Rectal smooth muscle tissue (tissue), 1 donor: ENCODE data around the gene PAQR7.

Experiments used
- H3K27ac ChIP-seq: one replicate; pipeline ENCODE4 v1.7.0; 2013; ENCODE audit warnings: low read depth, low read length, inconsistent platforms
- H3K27me3 ChIP-seq: one replicate; pipeline ENCODE4 v1.7.0; 2013; ENCODE audit warnings: low read length; ENCODE audit not compliant: control insufficient read depth, insufficient read depth
- H3K36me3 ChIP-seq: one replicate; pipeline ENCODE4 v1.7.0; 2013; ENCODE audit warnings: low read length; ENCODE audit not compliant: control insufficient read depth, insufficient read depth
- H3K4me1 ChIP-seq: one replicate; pipeline ENCODE4 v1.7.0; 2013; ENCODE audit warnings: low read length; ENCODE audit not compliant: control insufficient read depth, insufficient read depth
- H3K4me3 ChIP-seq: one replicate; pipeline ENCODE4 v1.7.0; 2013; ENCODE audit warnings: low read length
- H3K9ac ChIP-seq: one replicate; pipeline ENCODE4 v1.7.0; 2013; ENCODE audit warnings: low read length

PAQR7 gene

DNA sequence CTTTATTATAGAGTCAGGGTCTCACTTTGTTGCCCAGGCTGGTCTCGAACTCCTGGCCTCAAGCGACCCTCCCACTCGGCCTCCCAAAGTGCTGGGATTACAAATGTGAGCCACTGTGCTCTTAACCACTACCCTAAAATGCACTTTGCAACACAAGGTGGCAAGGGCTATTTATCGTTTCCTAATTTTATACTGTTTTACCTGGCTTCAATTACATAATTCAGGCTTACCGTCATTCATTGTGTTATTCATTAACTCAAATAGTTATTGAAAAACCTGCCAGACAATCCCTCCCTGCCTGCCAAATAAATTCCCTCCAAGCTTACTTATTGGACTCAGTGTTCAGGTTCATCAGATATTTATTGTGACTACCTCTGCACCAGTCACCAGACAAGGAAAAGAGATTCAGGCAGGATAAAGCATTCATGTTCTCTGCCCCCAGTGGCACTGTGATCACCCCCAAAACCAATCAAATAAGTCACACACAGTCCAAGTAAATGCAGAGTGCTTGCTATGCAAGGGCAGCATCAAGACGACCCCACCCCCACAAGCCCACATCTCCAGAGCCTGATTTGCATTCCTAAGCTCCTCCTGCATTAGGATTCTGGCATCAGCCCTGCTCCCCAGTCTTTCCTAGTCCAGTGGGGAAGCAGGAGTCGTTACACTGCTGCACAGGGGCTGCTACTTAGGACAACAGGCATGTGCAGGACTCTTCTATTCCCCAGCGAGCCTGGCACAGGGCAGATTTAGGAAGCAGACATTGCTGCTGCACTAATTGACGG is 8.1 kb downstream of the PAQR7 start:
- H3K4me1 ChIP-seq: no peaks in the 10 kb centered on the region
- H3K9ac ChIP-seq: no peak overlapping the region
- no peak overlapping the region for H3K4me3 ChIP-seq
- no peaks in the 10 kb centered on the region for H3K36me3 ChIP-seq
- H3K27me3 ChIP-seq: no peaks in the 10 kb centered on the region
- H3K27ac ChIP-seq: no peak overlapping the region

DNA sequence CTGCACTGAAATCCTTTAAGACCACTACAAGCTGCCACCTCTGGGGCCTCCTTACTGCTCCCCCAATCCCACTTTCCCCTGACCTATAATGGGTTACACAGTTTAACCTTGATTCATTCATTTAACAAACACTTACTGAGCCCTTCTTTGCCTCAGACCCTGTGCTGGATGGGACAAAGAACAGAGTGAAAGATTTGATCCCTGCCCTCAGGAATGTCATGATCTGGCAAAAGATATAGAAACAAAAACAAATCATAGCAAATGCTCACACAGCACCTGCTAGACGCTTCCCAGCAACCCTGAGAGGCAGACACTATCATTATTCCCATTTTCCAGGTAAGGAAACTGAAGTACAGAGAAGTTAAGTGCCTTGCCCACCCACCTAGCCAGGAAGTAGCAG is 9.2 kb downstream of the PAQR7 start:
- H3K4me1 ChIP-seq: no peaks in the 10 kb centered on the region
- H3K27me3 ChIP-seq: no peaks in the 10 kb centered on the region
- H3K4me3 ChIP-seq: no peak overlapping the region
- no peaks in the 10 kb centered on the region for H3K36me3 ChIP-seq
- H3K27ac ChIP-seq: no peak overlapping the region
- no peak overlapping the region for H3K9ac ChIP-seq

DNA sequence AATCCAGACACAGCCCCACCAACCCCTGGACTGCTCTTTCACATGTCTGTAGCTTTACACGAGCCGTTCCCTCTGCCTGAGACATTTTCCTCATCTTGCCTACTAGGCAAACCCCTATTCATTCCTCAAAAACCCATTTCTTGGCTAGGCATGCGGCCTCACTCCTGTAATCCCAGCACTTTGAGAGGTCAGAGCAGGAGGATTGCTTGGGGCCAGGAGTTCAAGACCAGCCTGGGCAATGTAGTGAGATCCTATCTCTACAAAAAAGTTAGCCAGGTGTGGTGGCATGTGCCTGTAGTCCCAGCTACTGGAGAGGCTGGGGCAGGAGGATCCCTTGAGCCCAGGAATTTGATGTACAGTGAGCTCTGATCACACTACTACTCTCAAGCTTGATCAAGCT is 11.1 kb downstream of the PAQR7 start:
- Histone ChIP-seq H3K9ac (no peak overlapping the region), H3K4me3 (no peak overlapping the region), H3K27ac (no peak overlapping the region), H3K4me1 (no peaks in the 10 kb centered on the region), H3K36me3 (no peaks in the 10 kb centered on the region), H3K27me3 (no peaks in the 10 kb centered on the region)

DNA sequence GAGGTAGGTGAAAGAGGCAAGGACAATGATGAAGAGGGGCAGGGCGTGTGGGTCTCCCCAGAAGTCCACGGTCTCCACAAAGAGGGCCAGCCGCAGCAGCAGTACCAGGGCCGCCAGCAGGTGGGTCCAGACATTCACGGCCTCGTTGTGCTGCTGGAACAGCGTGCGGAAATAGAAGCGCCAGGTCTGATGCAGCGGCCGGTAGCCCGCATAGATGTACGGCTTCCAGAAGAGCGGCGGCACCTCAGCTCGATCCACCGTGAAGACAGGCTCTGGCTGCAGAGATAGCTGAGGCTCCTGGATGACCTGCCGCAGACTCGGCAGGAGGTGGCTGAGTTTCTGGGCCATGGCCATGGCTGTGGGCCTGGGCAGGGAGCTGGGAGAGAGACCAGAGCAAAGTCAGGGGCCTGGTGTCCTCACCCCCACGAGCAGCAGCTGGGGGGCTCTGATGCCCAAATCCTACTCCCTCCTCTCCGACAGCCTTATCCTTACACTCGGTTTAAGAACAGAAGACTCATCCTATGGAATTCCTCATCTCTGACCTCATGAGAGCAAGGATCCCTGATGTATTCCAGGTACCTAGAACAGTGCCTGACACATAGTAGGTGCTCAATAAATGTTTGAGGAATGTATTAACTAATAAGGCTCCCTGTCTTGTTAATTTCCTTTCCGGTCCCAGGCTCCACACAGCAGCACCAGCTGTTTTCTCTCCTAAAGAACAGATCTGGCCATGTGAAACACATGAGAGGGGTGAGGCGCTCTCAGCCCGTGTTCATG is 11.8 kb downstream of the PAQR7 start:
- no peak overlapping the region for H3K4me3 ChIP-seq
- H3K9ac ChIP-seq: no peak overlapping the region
- H3K27ac ChIP-seq: no peak overlapping the region
- peaks cover 5% of the 10 kb centered on the region for H3K4me1 ChIP-seq
- H3K36me3 ChIP-seq: no peaks in the 10 kb centered on the region
- no peaks in the 10 kb centered on the region for H3K27me3 ChIP-seq

DNA sequence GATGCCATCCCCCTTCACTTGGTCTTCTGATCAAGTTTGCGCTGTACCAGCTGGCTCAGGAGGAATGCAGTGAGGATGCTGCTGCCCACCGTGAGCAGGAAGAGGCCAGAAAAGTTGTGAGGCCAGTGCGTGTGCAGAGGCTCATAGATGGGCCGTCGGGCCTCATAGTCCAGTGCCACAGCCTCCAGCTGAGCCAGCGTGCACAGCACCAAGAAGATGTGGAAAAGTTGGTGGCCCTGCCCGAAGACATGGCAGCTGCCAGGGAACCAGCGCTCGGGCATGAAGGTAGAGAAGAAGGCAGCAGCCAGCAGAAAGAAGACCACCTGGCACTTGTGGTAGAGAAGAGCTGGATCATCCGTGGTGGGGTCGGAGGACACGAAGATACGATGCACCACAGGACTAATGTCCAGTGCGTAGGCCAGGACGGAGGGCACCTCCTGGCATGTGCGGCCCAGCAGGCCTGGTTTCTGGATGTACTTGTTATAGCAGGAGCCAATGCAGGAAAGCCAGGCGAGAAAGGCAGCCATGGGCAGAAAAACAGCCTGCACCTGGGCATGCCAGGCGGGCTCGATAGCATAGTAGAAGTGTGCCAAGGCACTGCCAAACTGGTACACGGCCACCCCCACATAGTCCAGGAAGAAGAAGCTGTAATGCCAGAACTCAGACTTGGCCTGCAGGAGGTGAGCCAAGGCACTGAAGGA is 12.6 kb downstream of the PAQR7 start:
- H3K9ac ChIP-seq: no peak overlapping the region
- no peak overlapping the region for H3K4me3 ChIP-seq
- H3K27ac ChIP-seq: no peak overlapping the region
- H3K4me1 ChIP-seq: peaks cover 7% of the 10 kb centered on the region
- no peaks in the 10 kb centered on the region for H3K27me3 ChIP-seq
- no peaks in the 10 kb centered on the region for H3K36me3 ChIP-seq

DNA sequence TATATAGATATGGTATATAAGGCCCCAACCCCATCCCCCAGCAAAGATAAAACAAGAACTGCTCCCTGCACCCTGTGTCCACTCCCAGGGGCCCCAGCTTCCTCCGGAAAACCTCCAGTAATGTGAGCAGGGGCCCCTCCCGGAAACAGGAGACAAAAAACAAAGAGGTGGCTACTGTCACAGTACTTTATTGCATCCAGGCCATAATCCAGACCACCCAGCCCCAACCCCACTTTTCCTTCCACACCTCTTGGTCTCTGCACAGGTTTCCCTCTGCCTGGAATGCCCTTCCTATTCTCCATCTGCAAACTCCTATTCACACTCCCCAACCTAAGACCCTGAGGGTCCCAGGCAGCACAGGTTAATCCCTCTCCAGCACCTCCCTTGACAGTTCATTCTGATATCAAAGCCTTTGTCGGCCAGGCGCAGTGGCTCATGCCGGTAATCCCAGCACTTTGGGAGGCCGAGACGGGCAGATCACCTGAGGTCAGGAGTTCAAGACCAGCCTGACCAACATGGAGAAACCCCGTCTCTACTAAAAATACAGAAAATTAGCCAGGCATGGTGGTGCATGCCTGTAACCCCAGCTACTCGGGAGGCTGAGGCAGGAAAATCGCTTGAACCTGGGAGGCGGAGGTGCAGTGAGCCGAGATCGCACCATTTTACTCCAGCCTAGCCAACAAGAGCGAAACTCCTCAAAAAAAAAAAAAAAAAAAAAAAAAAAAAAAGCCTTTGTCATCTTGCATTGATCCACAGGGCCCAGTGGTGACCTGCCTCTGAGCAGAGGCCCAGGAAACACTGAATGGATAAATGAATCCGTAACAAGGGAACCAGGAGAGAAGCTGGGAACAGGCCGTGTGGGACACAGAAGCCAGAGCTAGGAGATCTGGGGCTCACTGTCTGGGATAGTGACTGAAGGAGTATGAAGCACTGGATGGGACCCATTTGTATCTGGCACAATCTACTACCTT is 13.9 kb downstream of the PAQR7 start:
- Histone ChIP-seq H3K27ac (no peak overlapping the region), H3K9ac (no peak overlapping the region), H3K36me3 (no peaks in the 10 kb centered on the region), H3K4me1 (peaks cover 7% of the 10 kb centered on the region), H3K27me3 (no peaks in the 10 kb centered on the region), H3K4me3 (no peak overlapping the region)

DNA sequence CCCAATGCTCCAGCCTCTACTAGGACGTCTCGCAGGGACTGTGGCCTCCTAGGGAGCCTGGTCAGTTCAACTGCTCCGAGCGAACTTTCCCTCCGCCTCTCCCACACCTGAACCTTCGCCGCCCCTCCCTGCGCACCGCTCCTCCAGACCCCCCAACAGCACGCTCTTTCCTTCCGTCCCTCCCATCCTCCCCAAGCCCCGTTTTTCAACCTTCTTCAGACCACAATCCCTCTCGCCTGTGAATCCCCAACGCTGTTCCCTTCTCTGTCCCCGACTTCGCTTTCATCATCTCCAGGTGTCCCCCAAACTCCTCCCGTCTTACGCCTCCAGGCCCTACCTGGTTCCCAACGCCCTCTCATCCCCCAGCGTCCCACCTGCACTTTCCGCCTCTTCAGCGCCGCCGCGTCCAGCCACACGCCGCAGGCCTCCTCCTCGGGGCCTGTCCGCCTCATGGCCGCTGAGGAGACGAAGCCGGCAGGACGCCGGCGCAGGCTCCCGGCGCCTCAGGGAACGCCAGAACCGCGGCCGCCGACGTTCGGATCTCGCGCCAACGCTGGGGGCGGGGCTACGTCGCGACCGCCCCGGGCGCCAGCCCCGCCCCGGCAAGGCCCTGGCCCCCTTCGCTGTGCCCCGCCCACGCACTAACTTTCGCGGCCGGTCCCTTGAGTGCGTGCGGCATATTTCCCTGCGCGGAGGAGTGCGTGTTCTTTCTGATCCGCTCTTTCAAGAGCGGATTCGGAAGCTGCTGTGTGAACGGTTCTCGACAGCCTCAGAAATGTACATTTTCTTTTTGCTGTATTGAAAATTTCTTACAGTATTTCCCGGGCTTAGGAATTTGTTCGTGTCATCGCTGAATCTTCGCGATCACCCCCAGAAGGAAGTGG is 16.4 kb downstream of the PAQR7 start, which contains the start of gene AUNIP:
AUNIP (minus strand) TSS at position 552 of the 884 bp plus-strand sequence; CDS start at position 452, 100 bp downstream.
- H3K4me3 ChIP-seq: peak within 1 kb of the TSS; percentile 72
- H3K27ac ChIP-seq: peak within 1 kb of the TSS; percentile 78
- H3K9ac ChIP-seq: peak within 1 kb of the TSS; percentile 66
- H3K27me3 ChIP-seq: no peaks in the 10 kb centered on the region
- H3K4me1 ChIP-seq: peaks cover 7% of the 10 kb centered on the region
- no peaks in the 10 kb centered on the region for H3K36me3 ChIP-seq

DNA sequence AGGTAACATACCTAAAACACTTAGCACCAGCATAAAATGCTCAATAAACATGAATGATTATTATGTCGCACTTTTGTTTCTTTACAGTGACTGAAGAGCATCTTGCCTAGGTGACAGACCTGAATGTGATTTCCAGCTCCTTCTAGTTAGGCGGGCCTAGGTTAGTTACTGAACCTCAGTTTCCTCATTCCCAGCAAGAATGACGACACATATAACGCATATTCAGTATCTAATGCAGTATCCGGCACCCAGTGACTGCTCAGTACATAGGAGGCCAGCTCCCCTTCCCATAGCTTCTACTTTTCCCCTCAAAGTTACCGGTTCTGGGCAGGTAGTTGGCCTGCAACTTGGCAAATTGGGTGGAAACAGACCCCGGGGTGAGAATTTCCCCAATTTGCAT is 17.0 kb downstream of the PAQR7 start:
- Histone ChIP-seq H3K4me3 (peak overlapping the region; percentile 72), H3K27me3 (no peaks in the 10 kb centered on the region), H3K9ac (no peak overlapping the region), H3K36me3 (no peaks in the 10 kb centered on the region), H3K27ac (no peak overlapping the region), H3K4me1 (peaks cover 7% of the 10 kb centered on the region)

DNA sequence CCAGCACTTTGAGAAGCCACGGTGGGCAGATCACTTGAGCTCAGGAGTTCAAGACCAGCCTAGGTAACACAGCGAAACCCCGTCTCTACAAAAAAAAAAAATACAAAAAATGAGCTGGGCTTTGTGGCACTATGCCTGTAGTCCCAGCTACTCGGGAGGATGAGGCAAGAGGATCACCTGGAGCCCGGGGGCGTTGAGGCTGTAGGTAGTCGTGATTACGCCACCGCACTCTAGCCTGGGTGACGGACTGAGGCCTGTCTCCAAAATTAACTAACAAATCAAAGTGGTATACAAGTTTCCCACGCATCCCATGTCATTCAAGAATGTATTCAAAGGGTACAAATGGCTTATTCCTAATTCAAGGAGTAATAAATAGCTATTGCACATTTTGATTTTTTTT is 18.7 kb downstream of the PAQR7 start:
- no peak overlapping the region for H3K4me3 ChIP-seq
- H3K27ac ChIP-seq: no peak overlapping the region
- peaks cover 7% of the 10 kb centered on the region for H3K4me1 ChIP-seq
- no peaks in the 10 kb centered on the region for H3K36me3 ChIP-seq
- no peak overlapping the region for H3K9ac ChIP-seq
- H3K27me3 ChIP-seq: no peaks in the 10 kb centered on the region

DNA sequence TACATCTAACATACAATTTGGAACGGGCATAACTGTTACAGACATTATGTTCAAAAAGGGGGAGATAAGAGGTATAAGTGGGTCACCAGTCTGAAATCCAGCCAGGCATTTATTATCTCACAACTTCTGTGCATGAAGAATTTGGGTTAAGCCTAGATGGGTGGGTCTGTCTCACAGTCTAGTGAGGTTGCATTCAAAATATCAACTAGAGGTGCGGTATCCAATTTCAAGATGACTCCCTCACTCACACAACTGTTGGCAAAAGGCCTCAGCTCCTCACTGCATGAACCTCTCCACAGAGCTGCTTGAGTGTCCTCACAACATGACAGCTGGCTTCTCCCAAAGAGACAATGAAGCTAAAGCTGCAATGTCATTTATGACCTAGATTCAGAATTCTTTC is 21.0 kb downstream of the PAQR7 start:
- Histone ChIP-seq H3K4me3 (no peak overlapping the region), H3K9ac (no peak overlapping the region), H3K4me1 (peaks cover 7% of the 10 kb centered on the region), H3K36me3 (no peaks in the 10 kb centered on the region), H3K27ac (no peak overlapping the region), H3K27me3 (no peaks in the 10 kb centered on the region)

DNA sequence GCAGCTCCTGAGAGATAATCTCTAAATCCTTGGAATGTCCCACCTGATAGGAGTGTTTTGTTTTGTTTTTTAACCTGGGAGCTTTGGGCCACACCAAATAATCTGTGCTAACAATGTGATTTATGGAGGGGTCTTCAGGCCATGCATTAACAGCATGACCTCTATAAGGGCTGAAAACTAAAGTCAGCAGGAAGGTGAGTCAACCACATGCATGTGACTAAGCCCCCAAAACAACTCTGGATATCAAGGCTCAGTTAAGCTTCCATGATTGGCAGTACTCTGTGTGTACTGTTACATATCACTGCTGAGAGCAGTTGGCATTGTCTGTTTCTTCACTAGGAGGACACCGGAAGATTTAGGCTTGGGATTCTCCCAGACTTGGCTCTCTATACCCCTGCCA is 27.0 kb downstream of the PAQR7 start:
- Histone ChIP-seq H3K27ac (no peak overlapping the region), H3K4me1 (no peaks in the 10 kb centered on the region), H3K27me3 (no peaks in the 10 kb centered on the region), H3K4me3 (no peak overlapping the region), H3K9ac (no peak overlapping the region), H3K36me3 (no peaks in the 10 kb centered on the region)
